ENCODE measurements around the gene ZNF200. TPM values are rescaled to one million over a fixed set of nuclear protein-coding genes. Genes with fewer than 3 reads are reported as not detected.

ZNF200 gene
- total and polyA plus RNA-seq, 2 of the 13 experiments (the other 11 are each of a cell fraction or from before 2014, with no cell fraction given), result 3.5 to 16.5 TPM

GRCh38 chr16:3282103-3282729 is 47.3 kb upstream of the ZNF200 start (continued):
- TF ChIP-seq ARID4A (CRISPR knock-in tag; IDR thresholded peaks at IDR 0.05; ENCODE audit: borderline replicate concordance) (0 out of 2 replicates have a peak, but pooled peaks have one; percentile 2), ETV6 (CRISPR knock-in tag; conservative IDR thresholded peaks at IDR 0.05) (no peak), PRPF4 (IDR thresholded peaks at IDR 0.05; ENCODE audit: low read depth, low read length, poor library complexity, severe bottlenecking) (no peak), ZNF430 (CRISPR knock-in tag; IDR thresholded peaks at IDR 0.05) (0 out of 2 replicates have a peak, but pooled peaks have one; percentile 6), SP1 (IDR thresholded peaks at IDR 0.05) (no peak), SP1 (CRISPR knock-in tag; IDR thresholded peaks at IDR 0.05) (no peak; the same call in 1 of the 2 replicates), CENPT (CRISPR knock-in tag; IDR thresholded peaks at IDR 0.05; ENCODE audit: low read depth) (0 out of 2 replicates have a peak, but pooled peaks have one; percentile 11), ONECUT2 (CRISPR knock-in tag; IDR thresholded peaks at IDR 0.05) (0 out of 2 replicates have a peak, but pooled peaks have one; percentile 20), ZNF772 (CRISPR knock-in tag; IDR thresholded peaks at IDR 0.05) (no peak; the same call in 1 of the 2 replicates), MTA1 (CRISPR knock-in tag; IDR thresholded peaks at IDR 0.05; ENCODE audit: borderline replicate concordance) (peak; percentile 47; the same call in 1 of the 2 replicates), ZNF124 (CRISPR knock-in tag; IDR thresholded peaks at IDR 0.05) (no peak), HNRNPLL (IDR thresholded peaks at IDR 0.05; ENCODE audit: low read depth, low read length, poor library complexity, severe bottlenecking) (peak; percentile 25), SALL1 (CRISPR knock-in tag; IDR thresholded peaks at IDR 0.05) (no peak), CCDC6 (CRISPR knock-in tag; IDR thresholded peaks at IDR 0.05) (peak; percentile 59; the same call in 1 of the 2 replicates), MAZ (IDR thresholded peaks at IDR 0.05; ENCODE audit: borderline replicate concordance, low read depth, low read length) (peak; percentile 30; the same call in 1 of the 2 replicates), MAZ (CRISPR knock-in tag; IDR thresholded peaks at IDR 0.05; ENCODE audit: low read depth) (no peak), DR1 (CRISPR knock-in tag; IDR thresholded peaks at IDR 0.05) (0 out of 2 replicates have a peak, but pooled peaks have one; percentile 29)
- TF ChIP-seq, protein P1, sequence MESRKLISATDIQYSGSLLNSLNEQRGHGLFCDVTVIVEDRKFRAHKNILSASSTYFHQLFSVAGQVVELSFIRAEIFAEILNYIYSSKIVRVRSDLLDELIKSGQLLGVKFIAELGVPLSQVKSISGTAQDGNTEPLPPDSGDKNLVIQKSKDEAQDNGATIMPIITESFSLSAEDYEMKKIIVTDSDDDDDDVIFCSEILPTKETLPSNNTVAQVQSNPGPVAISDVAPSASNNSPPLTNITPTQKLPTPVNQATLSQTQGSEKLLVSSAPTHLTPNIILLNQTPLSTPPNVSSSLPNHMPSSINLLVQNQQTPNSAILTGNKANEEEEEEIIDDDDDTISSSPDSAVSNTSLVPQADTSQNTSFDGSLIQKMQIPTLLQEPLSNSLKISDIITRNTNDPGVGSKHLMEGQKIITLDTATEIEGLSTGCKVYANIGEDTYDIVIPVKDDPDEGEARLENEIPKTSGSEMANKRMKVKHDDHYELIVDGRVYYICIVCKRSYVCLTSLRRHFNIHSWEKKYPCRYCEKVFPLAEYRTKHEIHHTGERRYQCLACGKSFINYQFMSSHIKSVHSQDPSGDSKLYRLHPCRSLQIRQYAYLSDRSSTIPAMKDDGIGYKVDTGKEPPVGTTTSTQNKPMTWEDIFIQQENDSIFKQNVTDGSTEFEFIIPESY (CRISPR knock-in tag; IDR thresholded peaks at IDR 0.05), result no peak
- TF ChIP-seq, protein P2, sequence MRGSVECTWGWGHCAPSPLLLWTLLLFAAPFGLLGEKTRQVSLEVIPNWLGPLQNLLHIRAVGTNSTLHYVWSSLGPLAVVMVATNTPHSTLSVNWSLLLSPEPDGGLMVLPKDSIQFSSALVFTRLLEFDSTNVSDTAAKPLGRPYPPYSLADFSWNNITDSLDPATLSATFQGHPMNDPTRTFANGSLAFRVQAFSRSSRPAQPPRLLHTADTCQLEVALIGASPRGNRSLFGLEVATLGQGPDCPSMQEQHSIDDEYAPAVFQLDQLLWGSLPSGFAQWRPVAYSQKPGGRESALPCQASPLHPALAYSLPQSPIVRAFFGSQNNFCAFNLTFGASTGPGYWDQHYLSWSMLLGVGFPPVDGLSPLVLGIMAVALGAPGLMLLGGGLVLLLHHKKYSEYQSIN (CRISPR knock-in tag; IDR thresholded peaks at IDR 0.05; ENCODE audit: borderline replicate concordance), result no peak
- TF ChIP-seq, protein P3, sequence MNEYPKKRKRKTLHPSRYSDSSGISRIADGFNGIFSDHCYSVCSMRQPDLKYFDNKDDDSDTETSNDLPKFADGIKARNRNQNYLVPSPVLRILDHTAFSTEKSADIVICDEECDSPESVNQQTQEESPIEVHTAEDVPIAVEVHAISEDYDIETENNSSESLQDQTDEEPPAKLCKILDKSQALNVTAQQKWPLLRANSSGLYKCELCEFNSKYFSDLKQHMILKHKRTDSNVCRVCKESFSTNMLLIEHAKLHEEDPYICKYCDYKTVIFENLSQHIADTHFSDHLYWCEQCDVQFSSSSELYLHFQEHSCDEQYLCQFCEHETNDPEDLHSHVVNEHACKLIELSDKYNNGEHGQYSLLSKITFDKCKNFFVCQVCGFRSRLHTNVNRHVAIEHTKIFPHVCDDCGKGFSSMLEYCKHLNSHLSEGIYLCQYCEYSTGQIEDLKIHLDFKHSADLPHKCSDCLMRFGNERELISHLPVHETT (CRISPR knock-in tag; conservative IDR thresholded peaks at IDR 0.05), result no peak; the same call in 1 of the 2 replicates
- TF ChIP-seq, protein P4, sequence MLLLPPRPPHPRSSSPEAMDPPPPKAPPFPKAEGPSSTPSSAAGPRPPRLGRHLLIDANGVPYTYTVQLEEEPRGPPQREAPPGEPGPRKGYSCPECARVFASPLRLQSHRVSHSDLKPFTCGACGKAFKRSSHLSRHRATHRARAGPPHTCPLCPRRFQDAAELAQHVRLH (CRISPR knock-in tag; IDR thresholded peaks at IDR 0.05; ENCODE audit: borderline replicate concordance, low read depth), result no peak

Measured in HepG2 (cell line).